IMR-90 (cell line): ENCODE results near the gene KLHL4. TPM values are rescaled to one million over a fixed set of nuclear protein-coding genes. Genes with fewer than 3 reads are reported as not detected.

Source experiments
- ATAC-seq: fragments of 200-7000 bp; cut with Tn5 transposase; 2 replicates; pipeline ENCODE4 v1.9.1; 2020; ENCODE audit warnings: low read depth, mild to moderate bottlenecking, moderate library complexity
- BruUV-seq: library from RNA; stranded (reverse); fragments of 400-500 nt; replicated peaks from 2 replicates; lab custom pipeline; 2021; lab: Mats Ljungman, UMichigan
- CTCF ChIA-PET: fragments of 300-600 bp; formaldehyde crosslinking; extraction: SDS; loops from one replicate; lab custom pipeline; 2021; ENCODE audit warnings: antibody characterized with exemption; lab: Yijun Ruan, JAX
- POLR2A ChIA-PET: fragments of 300-600 bp; sonication (Branson Sonifier 250); formaldehyde crosslinking; loops from one replicate; lab custom pipeline; 2022; ENCODE audit warnings: antibody characterized with exemption; ENCODE audit not compliant: unreplicated experiment; lab: Charles Lee
- DNase-seq: peaks from one replicate; pipeline ENCODE4 v3.0.0; 2013
- H2AFZ ChIP-seq: replicated peaks from 2 replicates; pipeline ENCODE3; 2013; ENCODE audit warnings: low read length, mild to moderate bottlenecking; ENCODE audit not compliant: poor library complexity
- H2AK5ac ChIP-seq: 2 replicates; pipeline ENCODE4 v1.6.1; 2013; ENCODE audit warnings: low read depth, low read length, inconsistent platforms
- H2AK9ac ChIP-seq: replicated peaks from 2 replicates; pipeline ENCODE3; 2013; ENCODE audit warnings: mild to moderate bottlenecking, low read depth, low read length, moderate library complexity; ENCODE audit not compliant: poor library complexity
- H2BK120ac ChIP-seq: 2 replicates; pipeline ENCODE4 v1.6.1; 2013; ENCODE audit warnings: low read depth, low read length, inconsistent platforms
- H2BK15ac ChIP-seq: 3 replicates; pipeline ENCODE4 v1.6.1; 2013; ENCODE audit warnings: low read depth, low read length, inconsistent platforms
- H2BK20ac ChIP-seq: 2 replicates; pipeline ENCODE4 v1.6.1; 2013; ENCODE audit warnings: low read depth, mild to moderate bottlenecking, inconsistent platforms, low read length, moderate library complexity
- H2BK5ac ChIP-seq: 2 replicates; pipeline ENCODE4 v1.6.1; 2013; ENCODE audit warnings: mild to moderate bottlenecking, low read depth, low read length, inconsistent platforms; ENCODE audit not compliant: poor library complexity, severe bottlenecking
- H3K14ac ChIP-seq: replicated peaks from 2 replicates; pipeline ENCODE4 v1.6.1; 2013; ENCODE audit warnings: low read depth, low read length, inconsistent platforms
- H3K18ac ChIP-seq: 2 replicates; pipeline ENCODE4 v1.6.1; 2013; ENCODE audit warnings: low read depth, low read length, control low read depth
- H3K23ac ChIP-seq: 2 replicates; pipeline ENCODE4 v1.6.1; 2013; ENCODE audit warnings: low read depth, low read length, inconsistent platforms
- H3K27ac ChIP-seq: 2 replicates; pipeline ENCODE4 v1.5.1; 2013; ENCODE audit warnings: mild to moderate bottlenecking, control low read depth, low read length; ENCODE audit not compliant: insufficient read depth
- H3K27me3 ChIP-seq: 2 replicates; pipeline ENCODE4 v1.6.1; 2013; ENCODE audit warnings: low read length; ENCODE audit not compliant: control insufficient read depth, insufficient read depth
- H3K36me3 ChIP-seq: 2 replicates; pipeline ENCODE4 v1.6.1; 2013; ENCODE audit warnings: low read length, mixed read lengths; ENCODE audit not compliant: control insufficient read depth, insufficient read depth
- H3K4ac ChIP-seq: 2 replicates; pipeline ENCODE4 v1.6.1; 2013; ENCODE audit warnings: low read depth, low read length, inconsistent platforms
- H3K4me1 ChIP-seq: 2 replicates; pipeline ENCODE4 v1.6.1; 2013; ENCODE audit warnings: low read length, mixed read lengths; ENCODE audit not compliant: control insufficient read depth, insufficient read depth
- H3K4me2 ChIP-seq: 2 replicates; pipeline ENCODE4 v1.6.1; 2013; ENCODE audit warnings: low read depth, mild to moderate bottlenecking, control low read depth, low read length, moderate library complexity
- H3K4me3 ChIP-seq: 2 replicates; pipeline ENCODE4 v1.5.1; 2013; ENCODE audit warnings: low read depth, mild to moderate bottlenecking, control low read depth, low read length, moderate library complexity; ENCODE audit not compliant: insufficient read depth
- H3K56ac ChIP-seq: 2 replicates; pipeline ENCODE4 v1.6.1; 2013; ENCODE audit warnings: low read length, inconsistent platforms; ENCODE audit not compliant: insufficient read depth; ENCODE audit errors: extremely low read depth
- H3K79me1 ChIP-seq, 2 experiments: 2 replicates each; pipeline ENCODE4 v1.6.1; 2013; ENCODE audit warnings: low read length in 2 of 2, inconsistent platforms in 1 of 2, low read depth in 1 of 2
- H3K9ac ChIP-seq: 2 replicates; pipeline ENCODE4 v1.6.1; 2013; ENCODE audit warnings: low read depth, low read length, control low read depth
- H3K9me1 ChIP-seq: 2 replicates; pipeline ENCODE4 v1.6.1; 2013; ENCODE audit warnings: low read length, inconsistent platforms; ENCODE audit not compliant: insufficient read depth
- H3K9me3 ChIP-seq: 2 replicates; pipeline ENCODE4 v1.6.1; 2013; ENCODE audit warnings: low read length; ENCODE audit not compliant: control insufficient read depth, insufficient read depth
- H4K20me1 ChIP-seq: 2 replicates; pipeline ENCODE4 v1.6.1; 2013; ENCODE audit warnings: low read length, inconsistent platforms; ENCODE audit not compliant: insufficient read depth
- H4K5ac ChIP-seq: 2 replicates; pipeline ENCODE4 v1.6.1; 2013; ENCODE audit warnings: mild to moderate bottlenecking, low read depth, low read length, control low read depth
- H4K8ac ChIP-seq, 2 experiments: 2 replicates each; pipeline ENCODE4 v1.6.1; 2013; ENCODE audit warnings: low read depth in 2 of 2, low read length in 2 of 2, control low read depth in 1 of 2, inconsistent platforms in 1 of 2
- H4K91ac ChIP-seq: 2 replicates; pipeline ENCODE4 v1.6.1; 2013; ENCODE audit warnings: low read depth, low read length, inconsistent platforms; ENCODE audit not compliant: insufficient read depth
- CEBPB ChIP-seq: IDR thresholded peaks from 2 replicates; pipeline ENCODE4 v1.6.1; 2012; ENCODE audit warnings: low read depth, low read length, improper control_type of control experiment
- CTCF ChIP-seq: conservative IDR thresholded peaks from 2 replicates; pipeline ENCODE4 v1.5.1; 2012; ENCODE audit warnings: mild to moderate bottlenecking, low read depth, low read length, improper control_type of control experiment
- ELK1 ChIP-seq: fragments of 150-350 bp; IDR thresholded peaks from 2 replicates; pipeline ENCODE4 v1.6.1; 2016; ENCODE audit warnings: low read depth, mild to moderate bottlenecking, low read length, moderate library complexity, borderline replicate concordance
- FOS ChIP-seq: fragments of 150-350 bp; IDR thresholded peaks from 2 replicates; pipeline ENCODE4 v1.6.1; 2016; ENCODE audit warnings: low read depth, low read length
- MAFK ChIP-seq: IDR thresholded peaks from 2 replicates; pipeline ENCODE4 v1.6.1; 2012; ENCODE audit warnings: low read depth, low read length, improper control_type of control experiment
- MAZ ChIP-seq: IDR thresholded peaks from 2 replicates; pipeline ENCODE4 v1.6.1; 2012; ENCODE audit warnings: low read depth, mild to moderate bottlenecking, low read length, improper control_type of control experiment, moderate library complexity, borderline replicate concordance
- MXI1 ChIP-seq: IDR thresholded peaks from 2 replicates; pipeline ENCODE4 v1.6.1; 2012; ENCODE audit warnings: low read depth, mild to moderate bottlenecking, low read length, moderate library complexity, borderline replicate concordance
- NFE2L2 ChIP-seq: fragments of 150-350 bp; IDR thresholded peaks from 2 replicates; pipeline ENCODE4 v1.6.1; 2016; ENCODE audit warnings: low read depth, mild to moderate bottlenecking, low read length
- RCOR1 ChIP-seq: IDR thresholded peaks from 2 replicates; pipeline ENCODE4 v1.6.1; 2012; ENCODE audit warnings: mild to moderate bottlenecking, low read length, improper control_type of control experiment; ENCODE audit not compliant: insufficient replicate concordance
- SMC3 ChIP-seq: fragments of 150-350 bp; IDR thresholded peaks from 2 replicates; pipeline ENCODE4 v1.6.1; 2016; ENCODE audit warnings: low read depth, mild to moderate bottlenecking, antibody characterized with exemption, low read length, moderate library complexity
- USF2 ChIP-seq: fragments of 150-350 bp; IDR thresholded peaks from 2 replicates; pipeline ENCODE4 v1.6.1; 2017; ENCODE audit warnings: mild to moderate bottlenecking, antibody characterized with exemption, low read length, low read depth
- WGBS, 2 experiments: methylation state at CpG; one replicate each; pipeline versions ENCODE4 v1.1.5 to v1.1.7; 2013; ENCODE audit warnings: missing lambda C conversion rate in 2 of 2; ENCODE audit not compliant: insufficient read length in 1 of 2; ENCODE audit errors: extremely low coverage in 2 of 2; 5-methylcytosine and 5-hydroxymethylcytosine counted together
- dilution Hi-C: fragments of 300-500 bp; cut with HindIII; formaldehyde crosslinking; loops from one replicate; pipeline ENCODE4 v1.14.3; 2018; ENCODE audit warnings: low sequenced_read_pairs; ENCODE audit not compliant: unreplicated experiment
- in situ Hi-C: fragments of 300-500 bp; cut with MboI; formaldehyde crosslinking; loops from 3 replicates; pipeline ENCODE4 v1.14.3; 2019; ENCODE audit warnings: low sequenced_read_pairs, inconsistent platforms, mixed read lengths
- intact Hi-C: fragments of 100-400 bp; cut with micrococcal nuclease; formaldehyde crosslinking; loops from 2 replicates; pipeline ENCODE4 v1.10.0; 2022
- polyA plus RNA-seq, 3 experiments: library from polyadenylated mRNA; depleted of rRNA; stranded (reverse); fragments of >200 nt; gene quantifications; 2 replicates each; pipeline ENCODE4 v1.2.3, GENCODE V29; 2012; ENCODE audit warnings: low replicate concordance in 1 of 3
- total RNA-seq: library from RNA; depleted of rRNA; stranded (reverse); fragments of >200 nt; gene quantifications from 2 replicates; pipeline ENCODE4 v1.2.3, GENCODE V29; 2012

KLHL4 gene
- total and polyA plus RNA-seq, 2 of the 4 experiments (the other 2 are of a cell fraction) = 0.50 to 1.4 TPM

GRCh38 chrX:87515836-87516235 lies 1.8 kb upstream of the KLHL4 start:
- no peak overlapping the region for H3K27ac ChIP-seq
- H3K79me1 ChIP-seq = no peaks in the 10 kb centered on the region
- no peaks in the 10 kb centered on the region for H4K20me1 ChIP-seq
- no peak overlapping the region for H2BK15ac ChIP-seq
- no peaks in the 10 kb centered on the region for H3K9me1 ChIP-seq
- no peak overlapping the region for H4K5ac ChIP-seq
- no peaks in the 10 kb centered on the region for H3K9me3 ChIP-seq
- BruUV-seq = no TSS peak
- DNase-seq (no peak), ATAC-seq (no peak)
- no peak overlapping the region for H2BK20ac ChIP-seq
- H3K36me3 ChIP-seq = no peaks in the 10 kb centered on the region
- H2AK9ac ChIP-seq = no peak overlapping the region
- H3K4ac ChIP-seq = no peak overlapping the region
- no peak overlapping the region for H2AK5ac ChIP-seq
- POLR2A ChIA-PET = no interaction called here
- no peak overlapping the region for H2BK120ac ChIP-seq
- no peak overlapping the region for H3K23ac ChIP-seq
- in situ Hi-C loops (no loop called here), intact Hi-C loops (no loop called here), dilution Hi-C loops (no loop called here)
- no peak overlapping the region for H4K8ac ChIP-seq
- no peaks in the 10 kb centered on the region for H3K4me1 ChIP-seq
- no peak for TF ChIP-seq MAZ
- no peak for TF ChIP-seq FOS
- TF ChIP-seq SMC3 = no peak
- TF ChIP-seq RCOR1 = no peak
- TF ChIP-seq NFE2L2 = no peak
- TF ChIP-seq USF2 = no peak
- no peak for TF ChIP-seq ELK1
- TF ChIP-seq MXI1 = no peak
- no peak for TF ChIP-seq CTCF
- TF ChIP-seq MAFK = no peak
- no peak for TF ChIP-seq CEBPB
- H2AFZ ChIP-seq = no peak overlapping the region
- no peak overlapping the region for H4K91ac ChIP-seq
- H3K4me2 ChIP-seq = no peak overlapping the region
- no peak overlapping the region for H2BK5ac ChIP-seq
- H3K14ac ChIP-seq = no peak overlapping the region
- no peak overlapping the region for H3K18ac ChIP-seq
- no peaks in the 10 kb centered on the region for H3K27me3 ChIP-seq
- H3K56ac ChIP-seq = no peak overlapping the region
- CTCF ChIA-PET = no interaction called here
- WGBS, 2 experiments = 60% methylated on average over 1 of the region's 1 CpG; no CpG with 5 or more reads in 1 of the 2 experiments
- no peak overlapping the region for H3K9ac ChIP-seq
- no peak overlapping the region for H3K4me3 ChIP-seq
